GM21529 (cell line): Measurements from ENCODE around the gene OTUD6A.
"Not testable (repeated sequence)": the region's sequence is repeated elsewhere in the genome, so short reads cannot be mapped to it uniquely, and the experiment has no call there.

Source experiments
- ATAC-seq: cut with Tn5 transposase; IDR thresholded peaks from one replicate; pipeline ENCODE4 v1.9.1; 2021; ENCODE audit not compliant: unreplicated experiment

OTUD6A gene

GRCh38 chrX:70044541-70045245 is 17.6 kb upstream of the OTUD6A start:
- no peak for ATAC-seq

- ATAC-seq = no peak
These were observed 15.3 kb upstream of the OTUD6A start for GRCh38 chrX:70046978-70047377.

GRCh38 chrX:70049406-70049805 is 12.9 kb upstream of the OTUD6A start:
- no peak for ATAC-seq

- ATAC-seq = no peak
These were observed 12.3 kb upstream of the OTUD6A start, which contains the start of gene AWAT2 for GRCh38 chrX:70049925-70050324. TSS of gene AWAT2 (minus strand) at chrX:70049938. CDS start at chrX:70049932, 6 bp downstream.

GRCh38 chrX:70052895-70053615 is 9.2 kb upstream of the OTUD6A start:
- no peak for ATAC-seq

- no peak for ATAC-seq
These were observed 7.9 kb upstream of the OTUD6A start for GRCh38 chrX:70054391-70054790.

- no peak for ATAC-seq
These were observed 799 bp downstream of the OTUD6A start for GRCh38 chrX:70062961-70063550.

- no peak for ATAC-seq
These were observed 4.4 kb downstream of the OTUD6A start for GRCh38 chrX:70066646-70067045.

- no peak for ATAC-seq
These were observed 17.0 kb downstream of the OTUD6A start for GRCh38 chrX:70079297-70079696.

- no peak for ATAC-seq
These were observed 17.6 kb downstream of the OTUD6A start for GRCh38 chrX:70079870-70080269.

- ATAC-seq = no peak
These were observed 20.5 kb downstream of the OTUD6A start for GRCh38 chrX:70082723-70083122.

GRCh38 chrX:70084592-70085240 is 22.5 kb downstream of the OTUD6A start:
- no peak for ATAC-seq

- no peak for ATAC-seq
These were observed 25.8 kb downstream of the OTUD6A start for GRCh38 chrX:70087857-70088630.

- ATAC-seq = no peak
These were observed 26.5 kb downstream of the OTUD6A start for GRCh38 chrX:70088751-70089150.

- no peak for ATAC-seq
These were observed 27.5 kb downstream of the OTUD6A start for GRCh38 chrX:70089604-70090297.

- no peak for ATAC-seq
These were observed 30.0 kb downstream of the OTUD6A start for GRCh38 chrX:70092247-70092646.

GRCh38 chrX:70096052-70096451 is 33.8 kb downstream of the OTUD6A start:
- ATAC-seq = no peak

- no peak for ATAC-seq
These were observed 43.0 kb downstream of the OTUD6A start for GRCh38 chrX:70105229-70105628.

- not testable (repeated sequence) for ATAC-seq
These were observed 49.3 kb downstream of the OTUD6A start for GRCh38 chrX:70111436-70112026.
